H54 (cell line): ENCODE measurements around the gene DNASE1L3.

Experiments used
- DNase-seq: peaks from one replicate; pipeline ENCODE4 v3.0.0; 2011; ENCODE audit warnings: low spot score, mixed read lengths; ENCODE audit not compliant: insufficient read length
- FAIRE-seq: peaks from 3 replicates; lab custom pipeline; 2011; peaks lifted over from hg19 to GRCh38; lab: Jason Lieb, UNC
- POLR2A ChIP-seq: IDR thresholded peaks from 2 replicates; pipeline ENCODE4 v1.6.1; 2011; ENCODE audit warnings: low read depth, mild to moderate bottlenecking, low read length

DNASE1L3 gene

GRCh38 chr3:58173669-58174398 lies 36.9 kb downstream of the DNASE1L3 start:
- DNase-seq (no peak), FAIRE-seq (no peak)
- TF ChIP-seq POLR2A: no peak

DNA sequence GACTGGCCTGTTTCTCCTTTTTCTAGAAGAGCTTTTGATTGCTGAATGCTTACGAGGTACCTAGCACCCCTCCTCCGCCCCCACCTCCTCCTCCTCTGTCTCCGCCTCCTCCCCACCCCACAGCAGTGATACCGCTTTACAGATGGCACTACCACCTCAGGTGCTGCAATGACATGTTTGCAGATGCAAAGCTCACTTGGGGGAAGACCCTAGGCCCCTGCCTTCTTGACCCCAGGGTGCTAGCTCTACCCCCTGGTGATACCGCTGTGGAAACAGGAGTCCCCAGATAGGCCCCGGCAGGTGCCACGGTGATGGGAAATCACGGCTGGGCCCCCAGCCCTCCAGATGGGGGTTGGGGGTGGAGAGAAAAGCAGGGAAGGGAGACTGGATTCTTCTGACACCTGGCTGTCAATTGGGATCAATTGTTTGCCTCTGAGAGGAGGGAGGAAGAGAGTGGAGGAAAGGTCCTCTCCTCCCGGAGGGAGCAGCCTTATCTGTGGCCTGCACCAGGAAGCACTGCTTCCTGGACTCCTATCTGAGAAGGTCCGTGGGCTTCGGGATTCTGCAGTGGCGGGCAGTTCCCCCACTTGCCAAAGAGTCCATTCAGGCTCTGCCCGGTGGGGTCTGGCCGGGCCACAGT lies 37.6 kb downstream of the DNASE1L3 start:
- no peak for FAIRE-seq
- no peak for DNase-seq
- no peak for TF ChIP-seq POLR2A

DNA sequence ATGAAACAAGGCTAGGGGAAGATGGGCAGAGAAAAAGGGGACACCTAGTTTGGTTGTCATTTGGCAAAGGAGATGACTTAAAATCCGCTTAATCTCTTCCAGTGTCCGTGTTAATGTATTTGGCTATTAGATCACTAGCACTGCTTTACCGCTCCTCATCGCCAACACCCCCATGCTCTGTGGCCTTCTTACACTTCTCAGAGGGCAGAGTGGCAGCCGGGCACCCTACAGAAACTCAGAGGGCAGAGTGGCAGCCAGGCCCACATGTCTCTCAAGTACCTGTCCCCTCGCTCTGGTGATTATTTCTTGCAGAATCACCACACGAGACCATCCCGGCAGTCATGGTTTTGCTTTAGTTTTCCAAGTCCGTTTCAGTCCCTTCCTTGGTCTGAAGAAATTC lies 39.6 kb downstream of the DNASE1L3 start:
- TF ChIP-seq POLR2A: no peak
- FAIRE-seq: no peak

GRCh38 chr3:58170376-58170775 lies 40.4 kb downstream of the DNASE1L3 start:
- FAIRE-seq (no peak), DNase-seq (no peak)
- no peak for TF ChIP-seq POLR2A

More for the DNA sequence above, 39.6 kb downstream of the DNASE1L3 start:
- DNase-seq: no peak

GRCh38 chr3:58169371-58169770 lies 41.4 kb downstream of the DNASE1L3 start:
- DNase-seq (no peak), FAIRE-seq (no peak)
- no peak for TF ChIP-seq POLR2A

DNA sequence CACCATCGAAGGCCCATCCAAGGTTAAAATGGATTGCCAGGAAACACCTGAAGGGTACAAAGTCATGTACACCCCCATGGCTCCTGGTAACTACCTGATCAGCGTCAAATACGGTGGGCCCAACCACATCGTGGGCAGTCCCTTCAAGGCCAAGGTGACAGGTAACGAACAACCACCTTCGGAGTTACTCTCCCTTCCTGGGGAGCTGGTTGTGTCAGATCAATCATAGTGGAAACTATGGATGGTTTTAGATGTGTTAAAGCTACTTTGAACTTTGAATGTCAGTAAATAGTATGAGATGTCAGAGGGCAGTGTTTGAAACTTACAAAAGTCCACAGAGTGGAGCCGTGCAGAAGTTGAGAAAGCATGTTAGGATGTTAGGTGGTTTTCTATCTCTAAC lies 42.3 kb downstream of the DNASE1L3 start:
- no peak for DNase-seq
- FAIRE-seq: no peak
- TF ChIP-seq POLR2A: no peak

DNA sequence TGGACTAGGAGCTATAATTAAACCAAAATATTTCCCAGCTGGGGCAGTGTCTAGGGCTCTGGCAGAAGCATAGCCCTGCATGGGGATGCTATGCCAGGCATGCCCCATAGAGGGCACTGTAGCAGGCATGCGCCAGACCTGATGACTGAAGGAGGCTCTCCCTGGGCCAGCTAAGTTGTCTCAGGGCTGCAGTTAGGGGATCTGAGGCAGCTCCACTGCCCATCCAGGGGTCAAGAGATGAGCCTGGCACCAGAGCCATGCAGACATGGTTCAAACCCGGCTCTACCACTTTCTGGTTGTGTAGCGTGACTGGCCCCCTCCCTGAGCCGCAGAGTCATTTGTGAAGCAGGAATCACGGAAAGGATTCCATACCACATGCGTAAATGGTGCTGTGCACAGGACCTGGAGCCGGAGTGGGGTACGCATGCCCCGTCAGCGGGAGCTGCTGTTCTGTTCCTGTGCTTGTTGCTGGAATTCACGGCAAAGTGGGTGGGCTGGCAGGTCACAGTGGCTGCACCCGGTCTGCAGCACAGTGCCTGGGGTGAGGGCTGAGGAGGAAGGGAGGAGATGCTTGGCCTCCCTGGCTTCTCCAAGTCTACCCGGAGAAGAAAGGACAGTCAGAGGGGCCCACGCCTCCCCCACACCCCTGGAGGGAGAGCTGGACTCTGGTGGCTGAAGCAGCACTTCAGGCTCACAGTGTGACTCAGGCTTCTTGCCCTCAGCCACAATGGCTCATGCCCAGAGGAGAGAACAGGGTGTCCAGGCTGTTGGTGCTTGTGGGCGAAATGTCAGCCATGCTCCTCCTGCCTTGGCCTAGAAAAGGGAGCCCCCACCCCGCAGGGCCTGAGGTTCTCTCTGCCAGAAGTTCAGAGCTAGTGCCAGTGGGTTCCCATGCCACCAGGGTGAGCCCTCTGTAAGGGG lies 43.1 kb downstream of the DNASE1L3 start:
- TF ChIP-seq POLR2A: no peak
- DNase-seq: peak; percentile 56
- no peak for FAIRE-seq

DNA sequence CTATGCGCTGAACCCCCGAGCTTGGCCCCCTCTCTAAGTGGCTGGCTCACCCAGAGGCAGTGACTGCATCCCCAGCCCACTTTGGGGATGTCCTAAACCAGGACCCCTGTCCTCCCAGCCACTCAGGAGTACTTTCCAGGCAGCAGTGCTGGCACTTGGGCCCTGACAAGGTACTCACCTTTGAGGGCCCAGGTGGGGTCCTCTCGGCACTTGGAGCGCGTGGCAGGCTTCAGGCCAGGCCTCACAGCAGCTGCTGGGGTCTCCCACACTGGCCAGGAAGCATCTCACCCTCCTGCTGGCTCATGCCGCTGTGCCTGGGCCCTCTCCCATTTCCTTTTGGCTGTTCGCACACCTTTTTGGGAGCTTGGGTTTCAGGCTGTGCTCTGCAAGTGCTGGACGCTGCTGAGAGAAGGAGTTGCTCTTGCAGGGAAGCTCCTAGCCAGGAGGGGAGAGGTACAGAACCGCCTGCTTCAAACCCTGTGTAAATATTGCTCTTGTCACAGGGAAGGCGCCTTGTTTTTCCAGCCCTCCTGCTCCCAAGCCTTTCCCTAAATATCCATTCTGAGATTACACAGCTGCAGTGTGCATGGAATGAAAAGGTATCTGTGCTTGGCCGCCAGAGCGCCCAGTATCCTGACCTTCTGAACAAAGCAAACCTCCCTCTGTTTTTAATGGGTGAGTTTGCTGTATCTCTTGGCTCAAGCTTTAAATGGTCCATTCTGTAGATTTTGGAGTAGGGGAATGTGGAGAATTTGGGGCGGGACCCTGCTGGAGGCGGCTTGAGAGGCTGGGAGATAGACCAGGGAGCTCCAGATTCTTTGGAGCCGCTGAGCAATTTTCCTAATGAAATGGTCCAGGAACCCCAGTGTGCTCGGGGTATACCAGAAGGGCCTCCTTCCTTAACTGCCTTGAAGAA lies 45.6 kb downstream of the DNASE1L3 start:
- no peak for TF ChIP-seq POLR2A
- no peak for DNase-seq
- no peak for FAIRE-seq

GRCh38 chr3:58164199-58164879 lies 46.4 kb downstream of the DNASE1L3 start:
- FAIRE-seq (no peak), DNase-seq (no peak)
- no peak for TF ChIP-seq POLR2A

- DNase-seq (no peak), FAIRE-seq (no peak)
- no peak for TF ChIP-seq POLR2A
Observed at GRCh38 chr3:58163234-58163633, 47.5 kb downstream of the DNASE1L3 start.

DNA sequence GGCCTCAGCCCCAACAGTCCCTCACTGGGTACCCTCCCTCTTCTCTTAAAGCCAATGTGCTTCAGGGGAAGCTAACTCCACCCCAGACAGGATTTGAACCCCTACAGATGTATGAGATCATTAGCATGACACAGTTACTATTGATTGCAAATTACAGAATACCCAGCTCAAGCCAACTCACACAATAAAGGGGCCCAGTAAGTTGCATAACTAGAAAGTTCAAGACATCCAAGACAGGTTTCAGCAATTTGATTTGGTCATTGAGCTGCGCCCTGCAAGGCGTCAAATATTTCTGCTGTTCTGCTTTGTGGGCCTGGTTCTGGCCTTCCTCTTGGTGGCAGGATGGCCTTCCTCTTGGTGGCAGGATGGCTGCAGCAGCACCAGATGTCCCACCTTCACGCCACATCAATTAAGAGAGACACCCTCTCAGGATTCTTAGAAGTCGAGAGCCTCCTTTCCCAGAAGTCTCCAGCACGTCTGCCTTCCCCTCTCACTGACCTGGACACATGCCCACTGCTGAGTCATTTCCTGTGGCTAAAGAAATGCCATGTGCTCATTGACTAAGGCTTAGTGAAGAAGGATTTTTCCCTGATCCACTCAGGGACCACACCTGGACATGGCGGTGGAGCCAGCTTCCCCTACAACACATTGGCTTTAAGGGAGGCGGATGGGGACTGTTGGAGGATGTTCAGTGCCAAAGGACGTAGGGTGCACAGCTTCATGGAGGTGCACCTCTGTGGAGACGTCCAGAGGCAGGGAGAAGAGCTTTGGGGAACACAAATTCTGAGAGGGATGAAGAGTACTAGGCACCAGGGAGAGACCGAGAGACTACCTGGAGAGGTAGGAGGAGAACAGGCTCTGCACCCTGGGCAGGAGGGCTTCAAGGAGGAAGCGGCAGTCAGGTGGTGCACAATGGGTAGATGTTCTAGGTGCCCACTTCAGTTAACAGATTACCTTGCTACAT lies 49.1 kb downstream of the DNASE1L3 start:
- FAIRE-seq (peak; percentile 87), DNase-seq (peak; percentile 82)
- no peak for TF ChIP-seq POLR2A

DNA sequence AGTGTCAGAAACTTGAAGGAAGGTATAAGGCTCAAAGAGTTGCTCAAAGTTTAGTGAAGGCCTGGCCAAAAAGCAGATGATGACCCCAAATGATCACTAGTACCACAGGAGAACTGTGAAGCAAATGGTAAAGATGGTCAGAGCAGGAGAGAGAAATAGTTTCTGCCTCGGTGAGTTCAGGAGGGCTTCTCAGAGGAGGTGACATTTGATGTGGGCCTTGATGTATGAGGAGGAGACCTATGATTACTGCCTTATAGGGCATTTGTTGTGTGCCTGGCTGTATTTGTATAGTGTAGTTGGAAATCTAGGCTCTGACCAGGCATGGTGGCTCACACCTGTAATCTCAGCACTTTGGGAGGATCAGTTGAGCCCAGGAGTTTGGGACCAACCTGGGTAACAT lies 50.4 kb downstream of the DNASE1L3 start:
- no peak for FAIRE-seq
- no peak for TF ChIP-seq POLR2A
- no peak for DNase-seq
